SK-N-DZ (cell line): ENCODE results near the gene PTGR3. TPM values are rescaled to one million over a fixed set of nuclear protein-coding genes. Genes with fewer than 3 reads are reported as not detected.

ENCODE experiments used
- DNase-seq: peaks from one replicate; pipeline ENCODE4 v3.0.0-alpha.2; 2015; ENCODE audit warnings: low spot score
- polyA plus RNA-seq, 2 experiments: library from polyadenylated mRNA; depleted of rRNA; stranded (reverse); fragments of >200 nt; gene quantifications; 2 replicates each; pipeline ENCODE4 v1.2.3, GENCODE V29; 2014

Gene PTGR3, protein sequence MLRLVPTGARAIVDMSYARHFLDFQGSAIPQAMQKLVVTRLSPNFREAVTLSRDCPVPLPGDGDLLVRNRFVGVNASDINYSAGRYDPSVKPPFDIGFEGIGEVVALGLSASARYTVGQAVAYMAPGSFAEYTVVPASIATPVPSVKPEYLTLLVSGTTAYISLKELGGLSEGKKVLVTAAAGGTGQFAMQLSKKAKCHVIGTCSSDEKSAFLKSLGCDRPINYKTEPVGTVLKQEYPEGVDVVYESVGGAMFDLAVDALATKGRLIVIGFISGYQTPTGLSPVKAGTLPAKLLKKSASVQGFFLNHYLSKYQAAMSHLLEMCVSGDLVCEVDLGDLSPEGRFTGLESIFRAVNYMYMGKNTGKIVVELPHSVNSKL
- polyA plus RNA-seq (2014; cell fraction: cytosol; rRNA removed) = 10.7 and 11.7 TPM in 2 replicates
- 20.6 and 21.6 TPM in 2 replicates for polyA plus RNA-seq (2014; cell fraction: nucleus; rRNA removed)

DNA sequence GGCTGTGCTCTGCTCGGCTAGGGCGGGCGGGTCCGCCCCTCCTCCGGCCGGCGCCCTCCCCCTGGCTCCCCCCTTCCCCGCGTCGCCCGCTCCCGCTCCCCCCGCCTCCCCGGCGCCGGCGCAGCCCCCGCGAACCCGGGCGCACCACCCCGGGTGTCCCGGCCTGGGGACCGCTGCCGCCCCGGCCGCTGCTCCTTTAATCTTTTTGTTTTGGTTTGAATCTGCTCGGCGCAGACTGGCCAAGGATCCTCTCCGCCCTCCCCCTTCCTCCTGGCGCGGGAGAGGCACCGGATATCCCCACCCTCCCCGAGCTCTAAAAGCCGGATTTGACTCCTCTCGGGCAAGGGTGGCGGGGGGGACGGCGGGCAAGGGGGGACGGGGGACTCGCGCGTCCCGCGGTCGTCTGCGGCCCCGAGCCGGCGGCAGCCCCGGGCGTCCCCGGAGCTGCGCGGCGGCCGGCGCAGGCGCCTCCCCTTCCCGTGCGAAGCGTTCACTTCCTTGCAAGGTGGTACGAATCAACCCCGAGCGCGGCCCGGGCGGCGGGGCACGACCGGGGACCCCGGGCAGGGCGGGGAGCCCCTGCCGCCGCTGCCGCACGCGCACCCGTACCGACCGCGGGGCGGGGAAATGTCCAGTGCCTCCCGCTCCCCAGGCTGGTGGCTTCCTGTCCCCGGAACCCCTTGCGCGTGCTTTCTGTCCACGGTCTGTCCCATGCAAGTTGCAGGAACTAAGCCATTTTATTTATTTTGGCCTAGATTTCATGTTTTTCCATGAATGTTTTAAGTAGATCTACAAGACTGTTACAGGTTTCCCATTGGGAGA lies at the start of gene PTGR3:
TSS of gene PTGR3 (minus strand) at position 11 of the 822 bp plus-strand sequence. CDS start 81 bp downstream, outside the sequence.
- DNase-seq = peak; percentile 84

DNA sequence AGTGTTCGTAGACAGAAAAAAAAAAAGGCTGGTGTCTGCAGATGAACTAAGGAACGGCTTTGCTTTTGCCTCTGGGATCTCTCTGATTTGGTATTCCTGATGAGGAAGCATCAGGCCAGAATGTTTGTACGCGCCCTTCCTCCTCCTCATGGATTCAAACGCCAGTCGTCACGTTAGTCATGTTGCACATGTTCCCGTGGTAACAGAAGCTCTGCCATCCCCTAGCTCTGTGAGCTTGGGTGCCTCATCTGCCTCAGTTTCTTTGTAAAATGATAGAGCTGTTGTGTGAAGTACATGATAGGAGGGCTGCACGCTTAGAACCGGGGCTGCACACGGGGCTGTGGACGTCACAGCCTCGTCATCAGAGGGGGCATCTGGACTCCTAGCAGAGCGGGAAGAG lies 48.7 kb upstream of the PTGR3 start:
- no peak for DNase-seq

DNA sequence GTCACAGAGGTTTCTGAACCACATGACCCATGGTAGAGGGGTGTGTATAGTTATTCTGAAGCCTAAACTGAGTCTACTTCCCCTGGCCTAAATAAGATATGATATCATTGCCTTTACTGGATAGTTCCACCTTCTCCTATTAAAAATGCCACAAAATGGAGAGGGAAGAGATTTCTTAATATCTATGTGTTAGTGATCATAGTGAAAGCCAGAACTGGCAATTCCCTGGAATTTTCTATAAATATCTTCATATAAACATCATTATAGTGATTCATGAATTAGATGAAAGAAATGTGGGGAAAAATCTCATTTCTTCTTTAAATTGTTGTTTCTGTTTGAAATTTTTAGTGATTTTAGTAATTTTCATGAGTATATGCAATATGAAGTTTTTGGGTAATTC lies 47.4 kb upstream of the PTGR3 start:
- no peak for DNase-seq

DNA sequence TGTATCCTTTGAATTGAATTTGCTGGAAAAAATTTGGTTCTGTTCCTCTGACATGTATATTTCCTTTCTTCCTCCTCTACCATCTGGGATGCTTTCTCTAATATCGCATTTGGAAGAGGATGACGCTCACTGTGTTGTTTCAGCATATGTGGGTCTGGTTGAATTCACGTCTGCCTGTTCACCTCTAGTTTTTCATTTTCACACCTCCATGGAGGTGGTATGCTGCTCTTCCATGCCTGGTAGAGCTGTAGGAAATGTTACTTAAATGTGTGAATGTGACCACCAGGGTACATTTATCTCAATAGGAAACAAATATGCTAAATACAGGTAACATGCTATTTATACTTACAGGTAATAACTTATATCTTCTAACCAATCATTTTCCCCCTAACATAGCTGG lies 46.2 kb upstream of the PTGR3 start:
- no peak for DNase-seq

DNA sequence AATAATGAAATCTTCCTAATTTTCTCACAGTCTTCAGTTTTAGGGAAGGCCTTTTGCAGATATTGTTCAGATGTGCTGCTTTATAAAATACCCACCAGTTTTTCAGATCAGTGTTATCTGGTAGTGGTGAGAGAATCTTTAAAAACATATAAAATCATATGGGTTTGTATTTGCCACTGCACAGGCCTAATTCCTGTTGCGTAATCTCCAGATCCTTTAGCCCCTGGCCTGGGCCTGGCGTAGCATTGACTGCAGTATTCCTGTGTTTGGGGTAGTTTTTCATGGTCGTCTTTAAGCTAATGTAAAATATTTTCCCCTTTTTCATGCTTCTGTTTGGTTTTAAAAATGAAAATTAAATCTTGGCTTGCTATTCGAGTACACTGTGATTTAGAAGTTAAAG lies 44.8 kb upstream of the PTGR3 start:
- DNase-seq = no peak

DNA sequence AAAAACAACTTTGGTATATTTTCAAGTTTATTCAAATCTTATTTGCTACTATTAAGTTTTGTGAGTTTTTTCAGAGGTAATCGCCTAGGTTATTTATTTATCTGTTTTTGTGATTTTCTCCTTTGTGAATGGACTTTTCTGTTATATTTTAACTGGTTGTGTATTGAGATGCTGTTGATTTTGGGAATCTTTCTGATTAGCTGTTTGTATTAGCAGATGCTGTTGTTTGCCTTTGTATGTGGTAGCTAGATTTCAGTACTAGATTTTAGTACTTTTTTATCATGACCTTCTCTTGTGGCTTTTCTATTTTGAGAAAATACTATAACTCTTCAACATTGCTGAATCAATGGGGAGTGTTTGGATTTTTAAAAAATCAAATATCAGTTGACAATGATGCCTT lies 44.1 kb upstream of the PTGR3 start:
- DNase-seq = no peak

DNA sequence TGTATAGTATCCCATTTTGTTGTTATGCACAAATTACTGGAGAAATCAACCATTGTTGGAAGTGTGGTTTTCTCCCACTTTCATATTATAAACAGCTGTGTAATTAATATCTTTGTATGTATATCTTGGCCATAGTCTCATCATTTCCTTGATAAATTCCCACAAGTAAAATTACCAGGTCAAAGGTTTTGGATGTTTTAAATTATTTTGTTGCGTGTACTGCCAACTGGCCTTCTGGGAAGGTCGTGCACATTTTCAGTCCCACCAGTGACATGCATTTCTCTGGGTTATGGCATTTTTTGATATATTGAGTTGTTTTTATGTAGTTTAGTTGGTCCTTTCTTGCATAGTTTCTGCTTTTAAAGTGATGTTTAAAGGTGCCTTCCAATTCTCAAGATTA lies 43.2 kb upstream of the PTGR3 start:
- DNase-seq = no peak

DNA sequence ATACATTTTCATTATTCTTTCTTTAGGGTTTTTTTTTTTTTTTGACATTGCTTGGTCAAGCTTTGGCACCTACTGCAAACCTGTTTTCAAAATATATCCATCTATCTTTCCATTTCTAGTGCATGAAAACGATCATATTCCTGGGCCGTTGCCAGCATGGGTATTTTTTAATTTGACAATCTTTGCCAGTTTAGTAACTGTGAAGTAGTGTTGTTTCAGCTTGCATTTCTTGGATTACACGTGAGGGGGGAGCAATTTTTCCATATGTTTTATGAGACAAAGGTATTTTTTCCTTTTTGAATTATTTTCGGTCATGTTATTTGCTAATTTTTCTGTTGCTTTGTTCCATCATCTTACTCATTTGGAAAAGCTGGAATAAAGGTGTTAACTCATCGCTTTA lies 42.5 kb upstream of the PTGR3 start:
- DNase-seq = no peak

DNA sequence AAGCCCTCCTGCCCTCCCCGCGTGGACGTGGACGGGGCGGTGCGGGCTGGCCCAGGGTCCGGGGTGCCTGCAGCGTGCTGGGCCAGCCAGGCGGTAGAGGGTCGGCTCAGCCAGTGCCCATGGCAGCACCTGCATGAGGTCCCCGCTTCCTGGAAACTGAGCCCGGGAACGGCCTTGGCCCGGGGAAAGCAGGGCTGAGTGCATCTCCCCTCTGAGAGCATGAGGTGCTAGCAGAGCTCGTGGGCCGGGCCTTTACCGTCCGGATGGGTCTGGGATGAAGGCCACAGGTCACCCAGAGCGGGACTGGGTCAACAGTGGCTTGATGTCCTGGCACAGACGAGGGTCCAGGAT lies 41.5 kb upstream of the PTGR3 start:
- DNase-seq = no peak

DNA sequence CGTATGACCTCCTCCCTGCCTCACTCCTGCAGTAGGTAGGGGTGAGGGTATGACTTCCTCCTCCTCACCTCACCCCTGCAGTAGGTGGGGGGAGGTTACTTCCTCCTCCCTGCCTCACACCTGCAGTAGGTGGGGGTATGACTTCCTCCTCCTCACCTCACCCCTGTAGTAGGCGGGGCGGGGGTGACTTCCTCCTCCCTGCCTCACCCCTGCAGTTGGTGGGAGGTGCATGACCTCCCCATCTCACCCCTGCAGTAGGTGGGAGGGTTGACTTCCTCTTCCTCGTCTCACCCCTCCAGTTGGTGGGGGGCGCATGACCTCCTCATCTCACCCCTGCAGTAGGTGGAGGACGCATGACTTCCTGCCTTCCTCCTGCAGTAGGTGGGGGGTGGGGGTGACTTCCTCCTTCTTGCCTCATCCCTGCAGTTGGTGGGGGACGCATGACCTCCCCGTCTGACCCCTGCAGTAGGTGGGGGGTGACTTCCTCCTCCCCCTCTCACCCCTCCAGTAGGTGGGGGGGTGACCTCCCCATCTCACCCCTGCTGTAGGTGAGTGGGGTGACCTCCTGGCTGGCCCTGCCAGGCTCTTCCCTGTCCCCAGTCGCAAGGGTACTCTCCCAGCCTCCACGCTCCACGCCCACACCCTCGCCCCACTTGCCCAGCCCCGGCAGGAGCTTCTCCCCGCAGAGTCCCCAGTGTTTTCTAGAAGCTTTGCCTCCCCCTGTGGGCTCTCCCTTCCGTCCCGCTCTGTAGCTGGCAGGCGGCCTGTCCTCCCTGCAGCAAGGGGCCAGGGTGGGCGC lies 40.9 kb upstream of the PTGR3 start:
- DNase-seq = no peak

DNA sequence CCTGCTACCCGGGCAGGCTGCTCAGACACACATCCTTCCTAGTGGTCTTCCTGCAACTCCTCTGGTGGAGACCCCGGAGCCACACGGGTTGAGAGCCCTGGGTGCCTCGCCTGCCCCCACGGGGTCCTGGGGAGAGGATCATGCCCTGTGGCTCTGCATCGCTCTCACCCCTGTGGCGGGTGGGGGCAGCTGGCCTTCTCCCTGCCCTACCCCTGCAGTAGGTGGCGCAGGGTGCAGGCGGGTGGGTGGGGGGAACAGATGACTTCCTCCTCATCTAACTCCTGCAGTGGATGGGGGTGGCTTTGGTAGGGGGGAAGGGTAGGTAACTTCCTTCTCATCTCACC lies 40.2 kb upstream of the PTGR3 start:
- no peak for DNase-seq

DNA sequence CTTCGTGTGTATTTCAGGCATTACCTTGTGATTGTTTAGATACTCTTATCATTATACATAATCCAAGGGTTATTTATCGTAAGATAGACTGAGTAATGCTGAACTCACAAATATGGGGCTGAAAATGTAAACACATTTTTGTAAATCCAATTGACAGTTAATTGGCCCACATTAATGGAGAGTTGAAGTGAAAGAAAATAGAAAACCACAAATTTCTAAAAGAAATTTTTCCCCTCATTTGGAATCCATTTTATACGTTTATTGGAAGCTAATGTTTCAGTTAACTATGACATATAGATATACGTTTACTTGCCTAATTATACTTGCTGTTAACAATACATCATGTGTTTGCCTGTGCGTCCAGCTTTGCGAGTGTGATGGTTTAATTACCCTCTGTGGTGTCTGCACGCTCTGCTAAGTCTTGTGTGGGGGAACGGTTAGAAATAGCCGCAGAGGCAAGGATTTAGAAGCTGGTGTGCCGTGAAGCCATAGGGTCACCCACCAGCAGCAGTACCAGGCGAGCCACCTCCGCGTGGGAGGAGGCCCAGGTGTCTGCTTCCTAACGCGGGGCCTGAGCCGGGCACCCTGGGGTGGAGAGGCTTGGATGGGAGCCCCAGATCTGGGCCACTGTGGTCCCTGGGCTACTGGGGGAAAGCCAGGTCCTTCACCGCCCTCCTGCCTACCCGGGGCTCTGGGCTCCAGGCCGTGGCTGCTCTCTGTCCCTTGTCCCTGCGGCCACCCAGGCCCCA lies 39.7 kb upstream of the PTGR3 start:
- DNase-seq = no peak

DNA sequence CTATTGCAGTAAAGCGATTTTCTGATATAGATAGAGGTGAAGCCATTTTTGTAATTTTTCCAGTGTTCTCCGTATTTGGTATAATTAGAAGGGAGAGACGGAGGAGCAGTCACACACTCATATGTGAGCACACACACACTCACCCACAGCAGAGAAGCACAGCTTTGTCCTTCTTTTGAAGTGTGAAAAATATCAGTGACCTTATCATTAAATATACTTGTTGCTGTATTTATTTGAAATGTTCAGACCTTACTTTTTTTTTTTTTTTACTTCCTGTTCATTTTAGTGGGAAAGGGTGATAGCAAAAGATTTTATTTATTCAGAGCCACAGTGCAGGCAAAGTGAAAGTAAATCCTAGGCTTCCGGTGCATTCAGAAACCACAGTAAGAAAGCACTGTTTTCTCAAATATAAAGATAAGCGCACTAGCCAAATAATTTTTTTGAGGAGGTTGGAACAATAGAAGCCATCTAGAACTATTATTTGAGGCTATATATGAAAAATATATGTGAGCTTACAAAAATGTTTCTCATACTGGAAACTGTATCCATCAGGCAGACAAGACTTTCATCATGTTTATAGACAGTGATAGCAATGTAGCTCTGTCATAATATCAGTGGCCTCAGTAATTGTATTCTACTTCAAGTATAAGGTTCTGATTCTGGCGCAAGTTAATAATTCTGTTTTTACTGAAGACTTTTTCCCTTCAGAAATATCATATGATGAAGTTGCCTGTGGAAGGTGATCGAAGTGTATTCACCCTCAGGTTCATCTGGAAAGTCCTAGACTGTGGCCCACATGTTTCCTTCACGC lies 38.9 kb upstream of the PTGR3 start:
- no peak for DNase-seq

DNA sequence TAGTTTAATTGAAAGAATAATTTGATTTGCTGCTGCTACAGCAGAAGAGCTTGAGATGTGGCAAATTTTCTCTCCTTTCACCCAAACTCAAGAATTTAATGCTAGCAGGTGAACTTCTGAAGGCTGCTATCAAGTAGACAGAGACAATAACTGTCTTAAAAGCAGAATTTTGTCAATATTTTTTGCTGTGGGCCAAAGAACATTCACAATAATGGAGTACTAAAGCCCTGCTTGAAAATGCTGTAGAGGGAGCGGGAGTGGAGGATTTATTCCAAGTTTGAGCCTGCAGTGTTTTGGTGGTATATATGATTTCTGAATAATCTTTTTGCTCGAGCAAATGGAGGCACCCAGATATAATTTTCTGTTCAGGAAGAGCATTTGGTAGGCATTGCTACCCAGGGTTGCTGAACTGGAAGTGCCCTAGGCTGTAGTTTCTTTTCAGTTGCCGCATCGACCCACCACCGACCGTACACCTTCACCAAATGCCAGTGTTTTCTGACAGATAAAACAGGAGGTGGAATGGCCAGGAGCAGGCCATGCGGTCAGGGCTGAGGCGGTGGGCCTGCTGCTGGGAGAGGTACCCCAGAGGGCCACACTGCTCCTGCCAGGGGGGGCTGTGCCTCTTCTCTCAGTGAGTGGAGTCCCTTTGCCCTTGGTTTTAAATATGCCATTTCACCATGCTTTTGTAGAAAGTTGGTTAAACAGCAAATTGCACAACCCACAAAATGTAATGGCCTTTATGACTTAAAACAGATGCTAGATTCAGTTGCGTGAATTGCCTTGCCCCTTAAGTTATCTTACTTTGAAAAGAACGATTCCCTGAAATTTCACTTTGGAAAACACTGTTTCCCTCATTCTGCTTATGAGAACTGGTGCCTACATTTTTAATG lies 38.0 kb upstream of the PTGR3 start:
- no peak for DNase-seq

DNA sequence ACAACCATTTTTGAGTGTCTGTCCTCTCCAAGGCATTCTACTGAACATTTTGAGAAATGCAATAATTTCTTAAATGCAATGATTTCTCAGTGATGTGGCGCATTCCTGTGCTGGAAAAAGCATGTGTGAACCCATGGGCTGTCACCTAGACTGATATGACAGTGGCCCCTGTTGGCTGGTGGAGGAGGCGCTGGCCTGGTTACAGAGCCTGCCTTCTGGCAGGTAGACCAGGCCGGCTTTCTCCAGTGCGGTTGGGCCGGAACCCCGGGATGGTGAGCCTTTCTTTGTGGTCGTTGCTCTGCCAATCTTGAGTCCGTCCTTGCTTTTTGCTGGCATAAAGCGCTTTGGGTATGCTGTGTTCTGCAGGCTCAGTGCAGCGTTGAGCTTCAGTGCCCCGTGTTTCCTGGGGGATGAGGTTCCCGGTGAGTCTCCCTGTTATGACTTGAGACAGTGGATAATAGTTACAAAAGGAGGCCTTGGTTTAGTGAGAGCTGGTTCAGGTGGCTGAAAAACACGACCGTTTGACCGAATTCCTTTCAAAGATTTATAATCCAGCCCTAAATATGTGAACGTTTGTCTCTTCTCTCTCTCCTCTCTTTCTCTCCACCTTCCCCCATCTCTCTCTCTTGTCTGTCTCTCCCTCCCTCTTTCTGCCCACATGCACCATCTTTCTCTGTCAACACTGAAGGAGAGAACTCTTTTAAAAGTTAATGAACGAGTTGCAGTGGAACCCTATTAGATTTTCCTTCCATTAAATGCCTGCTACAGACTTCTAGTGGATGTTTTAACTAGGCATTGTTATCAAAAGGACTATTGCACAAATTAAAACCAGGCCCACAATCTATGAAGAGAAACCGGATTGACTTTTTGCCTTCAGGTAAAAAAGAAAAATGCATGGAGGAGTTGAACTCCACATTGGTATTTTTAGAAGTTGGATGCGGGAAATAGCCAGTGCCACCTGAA lies 35.7 kb upstream of the PTGR3 start:
- DNase-seq = no peak

DNA sequence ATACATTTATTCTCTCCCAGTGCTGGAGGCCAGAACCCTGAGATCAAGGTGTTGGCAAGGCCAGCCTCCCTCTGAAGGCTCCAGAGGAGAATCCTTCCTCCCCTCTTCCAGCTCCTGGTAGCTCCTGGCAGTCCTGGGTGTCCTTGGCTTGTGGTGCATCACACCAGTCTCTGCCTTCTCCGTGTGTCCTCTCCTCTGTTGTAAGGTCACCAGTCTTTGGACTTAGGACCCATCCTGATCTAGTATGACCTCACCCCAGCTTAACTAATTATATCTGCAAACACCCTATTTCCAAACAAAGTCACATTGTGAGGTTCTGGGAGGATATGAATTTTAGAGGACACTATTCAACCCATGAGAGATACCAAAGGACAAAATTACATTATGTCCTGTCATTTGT lies 32.8 kb upstream of the PTGR3 start:
- DNase-seq = no peak

DNA sequence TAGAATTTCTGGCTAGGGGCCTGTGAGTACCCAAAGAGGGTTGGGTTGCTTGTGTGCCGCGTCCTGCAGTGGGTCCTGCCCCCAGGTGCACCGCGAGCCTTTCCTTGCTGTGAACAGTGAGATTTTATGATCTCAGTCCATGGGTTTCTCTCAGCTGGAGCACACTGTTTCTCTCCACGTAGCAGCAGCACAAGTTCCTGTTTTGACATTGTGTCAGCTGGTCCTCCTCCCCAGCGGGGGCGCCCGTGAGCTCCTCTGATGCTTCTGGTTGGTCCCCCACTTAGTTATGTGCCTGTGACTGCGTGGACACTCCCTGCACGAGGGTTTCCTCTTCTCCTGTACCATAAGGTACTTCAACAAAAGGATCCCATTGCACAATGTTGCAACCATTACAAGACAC lies 31.5 kb upstream of the PTGR3 start:
- no peak for DNase-seq

DNA sequence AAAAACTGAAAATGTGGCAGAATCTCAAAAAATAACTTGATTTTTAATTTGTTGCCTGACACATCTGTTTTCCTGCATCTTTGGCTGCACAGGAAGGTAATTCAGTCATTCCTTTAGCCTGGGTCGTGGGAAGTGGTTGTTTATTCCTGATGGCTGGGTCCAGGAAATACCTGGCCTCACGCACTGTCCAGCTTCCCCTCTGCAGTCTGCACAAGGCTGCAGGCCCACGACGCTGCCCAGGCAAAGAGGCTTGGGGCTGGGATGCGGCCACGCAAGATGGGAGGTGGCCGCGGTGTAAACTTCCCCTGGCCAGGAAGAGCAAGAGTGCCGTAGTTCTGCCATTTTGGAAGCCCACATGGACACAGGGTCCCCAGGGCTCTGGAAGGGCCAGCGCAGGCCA lies 29.8 kb upstream of the PTGR3 start:
- no peak for DNase-seq
